MM.1S (cell line): ENCODE results near the gene BCHE.
A peak's percentile ranks its signal among the peaks of the same experiment; 100 is the strongest.
"Not testable (repeated sequence)": the region's sequence is repeated elsewhere in the genome, so short reads cannot be mapped to it uniquely, and the experiment has no call there.

Experiments
- DNase-seq: peaks from one replicate; pipeline ENCODE4 v3.0.0-alpha.2; 2015
- H2AFZ ChIP-seq: fragments of 300-600 bp; sonication (generic); 2 replicates; pipeline ENCODE4 v1.6.0; 2016; ENCODE audit warnings: antibody characterized with exemption, low read length
- H3F3A ChIP-seq: fragments of 300-600 bp; sonication (generic); 2 replicates; pipeline ENCODE4 v1.6.1; 2016; ENCODE audit warnings: mild to moderate bottlenecking, antibody characterized with exemption, low read length, moderate library complexity, mixed read lengths; ENCODE audit not compliant: insufficient read depth
- H3K27ac ChIP-seq: fragments of 300-600 bp; sonication (generic); 2 replicates; pipeline ENCODE4 v1.5.1; 2016; ENCODE audit warnings: mild to moderate bottlenecking, low read length
- H3K27me3 ChIP-seq: fragments of 300-600 bp; sonication (generic); replicated peaks from 2 replicates; pipeline ENCODE4 v1.6.0; 2016; ENCODE audit warnings: low read length; ENCODE audit not compliant: insufficient read depth
- H3K36me3 ChIP-seq: fragments of 300-600 bp; sonication (generic); replicated peaks from 2 replicates; pipeline ENCODE4 v1.6.1; 2016; ENCODE audit warnings: mild to moderate bottlenecking, low read length, mixed read lengths; ENCODE audit not compliant: insufficient read depth
- H3K4me1 ChIP-seq: fragments of 300-600 bp; sonication (generic); 2 replicates; pipeline ENCODE4 v1.6.1; 2016; ENCODE audit warnings: low read length, mixed read lengths
- H3K4me2 ChIP-seq: fragments of 300-600 bp; sonication (generic); 2 replicates; pipeline ENCODE4 v1.6.0; 2016; ENCODE audit warnings: low read depth, low read length
- H3K4me3 ChIP-seq: fragments of 300-600 bp; sonication (generic); 2 replicates; pipeline ENCODE4 v1.5.1; 2016; ENCODE audit warnings: low read length, mixed read lengths
- H3K79me2 ChIP-seq: fragments of 300-600 bp; sonication (generic); 2 replicates; pipeline ENCODE4 v1.6.1; 2016; ENCODE audit warnings: mixed run types, low read length, mixed read lengths
- H3K9ac ChIP-seq: fragments of 300-600 bp; sonication (generic); 2 replicates; pipeline ENCODE4 v1.6.1; 2016; ENCODE audit warnings: low read length, mixed read lengths
- H3K9me2 ChIP-seq: fragments of 300-600 bp; sonication (generic); replicated peaks from 2 replicates; pipeline ENCODE4 v1.6.1; 2016; ENCODE audit warnings: mild to moderate bottlenecking, low read length, mixed read lengths; ENCODE audit not compliant: insufficient read depth
- H3K9me3 ChIP-seq: fragments of 300-600 bp; sonication (generic); replicated peaks from 2 replicates; pipeline ENCODE4 v1.6.1; 2016; ENCODE audit warnings: mild to moderate bottlenecking, low read length, mixed read lengths; ENCODE audit not compliant: insufficient read depth
- H4K20me1 ChIP-seq: fragments of 300-600 bp; sonication (generic); 2 replicates; pipeline ENCODE4 v1.6.1; 2016; ENCODE audit warnings: mild to moderate bottlenecking, low read length, moderate library complexity, mixed read lengths; ENCODE audit not compliant: insufficient read depth
- CTCF ChIP-seq: fragments of 300-600 bp; sonication (generic); IDR thresholded peaks from 2 replicates; pipeline ENCODE4 v1.5.1; 2016; ENCODE audit warnings: antibody characterized with exemption, low read length, mixed read lengths
- EZH2 ChIP-seq: fragments of 300-600 bp; sonication (generic); optimal IDR thresholded peaks from 2 replicates; pipeline ENCODE3; 2017; ENCODE audit warnings: low read depth, mild to moderate bottlenecking, antibody characterized with exemption, low read length, mixed read lengths
- EZH2phosphoT487 ChIP-seq: fragments of 300-600 bp; sonication (generic); IDR thresholded peaks from 2 replicates; pipeline ENCODE4 v1.6.1; 2018; ENCODE audit warnings: antibody characterized with exemption, low read length

The BCHE gene

GRCh38 chr3:165815682-165816081, 21.5 kb downstream of the BCHE start:
- H3K9ac ChIP-seq, result no peak overlapping the region
- no peak overlapping the region for H2AFZ ChIP-seq
- no peak overlapping the region for H3K4me3 ChIP-seq
- no peaks in the 10 kb centered on the region for H3K9me3 ChIP-seq
- no peak for DNase-seq
- H3K79me2 ChIP-seq, result no peaks in the 10 kb centered on the region
- no peaks in the 10 kb centered on the region for H3K27me3 ChIP-seq
- no peaks in the 10 kb centered on the region for H3F3A ChIP-seq
- no peaks in the 10 kb centered on the region for H4K20me1 ChIP-seq
- no peaks in the 10 kb centered on the region for H3K4me1 ChIP-seq
- no peak overlapping the region for H3K27ac ChIP-seq
- H3K4me2 ChIP-seq, result no peak overlapping the region
- H3K9me2 ChIP-seq, result no peaks in the 10 kb centered on the region
- H3K36me3 ChIP-seq, result no peaks in the 10 kb centered on the region
- TF ChIP-seq EZH2 (no peak), CTCF (no peak), EZH2phosphoT487 (no peak)

GRCh38 chr3:165814380-165814779, 22.8 kb downstream of the BCHE start:
- no peak for DNase-seq
- H3K4me3 ChIP-seq, result no peak overlapping the region
- H3K36me3 ChIP-seq, result no peaks in the 10 kb centered on the region
- TF ChIP-seq EZH2 (no peak), EZH2phosphoT487 (no peak), CTCF (no peak)
- H3K4me2 ChIP-seq, result no peak overlapping the region
- H3K9me3 ChIP-seq, result no peaks in the 10 kb centered on the region
- H4K20me1 ChIP-seq, result no peaks in the 10 kb centered on the region
- no peaks in the 10 kb centered on the region for H3K4me1 ChIP-seq
- H3K27ac ChIP-seq, result no peak overlapping the region
- no peak overlapping the region for H2AFZ ChIP-seq
- H3K79me2 ChIP-seq, result no peaks in the 10 kb centered on the region
- H3K9me2 ChIP-seq, result no peaks in the 10 kb centered on the region
- no peak overlapping the region for H3K9ac ChIP-seq
- H3F3A ChIP-seq, result no peaks in the 10 kb centered on the region
- no peaks in the 10 kb centered on the region for H3K27me3 ChIP-seq

- not testable (repeated sequence) for H3K27ac ChIP-seq, H2AFZ ChIP-seq, H3K4me2 ChIP-seq, H3K4me3 ChIP-seq, H3K36me3 ChIP-seq, H3K79me2 ChIP-seq, H3K27me3 ChIP-seq, H3K9ac ChIP-seq, H3K9me3 ChIP-seq, H3K4me1 ChIP-seq, H3K9me2 ChIP-seq, H4K20me1 ChIP-seq, H3F3A ChIP-seq, DNase-seq
These were observed 29.3 kb downstream of the BCHE start for GRCh38 chr3:165807937-165808336.

- Histone ChIP-seq H3K27me3 (no peaks in the 10 kb centered on the region), H3K4me2 (peak overlapping the region; percentile 47), H4K20me1 (no peaks in the 10 kb centered on the region), H3K9ac (0 out of 2 replicates have a peak overlapping the region, but pooled peaks have one; percentile 1), H3K4me1 (0 out of 2 replicates have a peak, but pooled peaks cover under 1% of the 10 kb centered on the region), H3K9me3 (no peaks in the 10 kb centered on the region), H3K36me3 (no peaks in the 10 kb centered on the region), H3K9me2 (no peaks in the 10 kb centered on the region), H3K79me2 (no peaks in the 10 kb centered on the region), H3K4me3 (peak overlapping the region; percentile 39), H3K27ac (peak overlapping the region; percentile 11; the same call in 1 of the 2 replicates), H2AFZ (peak overlapping the region; percentile 35), H3F3A (peaks cover 4% of the 10 kb centered on the region)
- no peak for TF ChIP-seq EZH2phosphoT487
- TF ChIP-seq EZH2, result no peak
- no peak for TF ChIP-seq CTCF
- DNase-seq, result peak; percentile 78
These were observed 31.2 kb downstream of the BCHE start for GRCh38 chr3:165805946-165806561.
